Ramos (cell line): Measurements from ENCODE around the gene PRODH2.

Source experiments
- in situ Hi-C: fragments of 300-500 bp; cut with MboI; formaldehyde crosslinking; loops from one replicate; pipeline ENCODE4 v1.14.3; 2022; ENCODE audit warnings: low sequenced_read_pairs; ENCODE audit not compliant: unreplicated experiment

PRODH2 gene

GRCh38 chr19:35764432-35765315, 48.0 kb downstream of the PRODH2 start:
- in situ Hi-C loops, result no loop called here

GRCh38 chr19:35760711-35761349, 51.8 kb downstream of the PRODH2 start:
- in situ Hi-C loops, result no loop called here

- in situ Hi-C loops, result no loop called here
Observed at GRCh38 chr19:35759697-35760096, 52.9 kb downstream of the PRODH2 start.

- in situ Hi-C loops, result no loop called here
Observed at GRCh38 chr19:35757749-35758608, 54.7 kb downstream of the PRODH2 start, which contains the start of gene PROSER3. Gene PROSER3, plus strand, starts transcription at chr19:35758176. Its CDS starts 40 bp downstream, at chr19:35758216.

- in situ Hi-C loops, result no loop called here
Observed at GRCh38 chr19:35757231-35757748, 55.4 kb downstream of the PRODH2 start.

GRCh38 chr19:35756377-35757230, 56.0 kb downstream of the PRODH2 start, which contains the start of gene HSPB6:
Gene HSPB6, minus strand, starts transcription at chr19:35757029. Its CDS starts 21 bp downstream, at chr19:35757008.
- in situ Hi-C loops, result no loop called here

- in situ Hi-C loops, result no loop called here
Observed at GRCh38 chr19:35755550-35756376, 56.9 kb downstream of the PRODH2 start.

- in situ Hi-C loops, result no loop called here
Observed at GRCh38 chr19:35755131-35755549, 57.5 kb downstream of the PRODH2 start.

- in situ Hi-C loops, result no loop called here
Observed at GRCh38 chr19:35754370-35755130, 58.1 kb downstream of the PRODH2 start.

- in situ Hi-C loops, result no loop called here
Observed at GRCh38 chr19:35753634-35754369, 58.8 kb downstream of the PRODH2 start.

- in situ Hi-C loops, result no loop called here
Observed at GRCh38 chr19:35752746-35753350, 59.8 kb downstream of the PRODH2 start.

- in situ Hi-C loops, result no loop called here
Observed at GRCh38 chr19:35751839-35752745, 60.6 kb downstream of the PRODH2 start.

GRCh38 chr19:35750167-35750566, 62.5 kb downstream of the PRODH2 start:
- in situ Hi-C loops, result no loop called here
